C4-2B (cell line): ENCODE data around the gene ITGB4.

Experiments used
- H3K27ac ChIP-seq: fragments of 450-650 bp; 2 replicates; pipeline ENCODE4 v1.5.1; 2017
- ZFX ChIP-seq: fragments of 450-650 bp; IDR thresholded peaks from 2 replicates; pipeline ENCODE4 v1.6.1; 2017
- TF ChIP-seq, protein P1 (sequence below): fragments of 450-650 bp; conservative IDR thresholded peaks from 2 replicates; pipeline ENCODE4 v1.5.1; 2017; ENCODE audit warnings: mild to moderate bottlenecking

ITGB4 gene

DNA sequence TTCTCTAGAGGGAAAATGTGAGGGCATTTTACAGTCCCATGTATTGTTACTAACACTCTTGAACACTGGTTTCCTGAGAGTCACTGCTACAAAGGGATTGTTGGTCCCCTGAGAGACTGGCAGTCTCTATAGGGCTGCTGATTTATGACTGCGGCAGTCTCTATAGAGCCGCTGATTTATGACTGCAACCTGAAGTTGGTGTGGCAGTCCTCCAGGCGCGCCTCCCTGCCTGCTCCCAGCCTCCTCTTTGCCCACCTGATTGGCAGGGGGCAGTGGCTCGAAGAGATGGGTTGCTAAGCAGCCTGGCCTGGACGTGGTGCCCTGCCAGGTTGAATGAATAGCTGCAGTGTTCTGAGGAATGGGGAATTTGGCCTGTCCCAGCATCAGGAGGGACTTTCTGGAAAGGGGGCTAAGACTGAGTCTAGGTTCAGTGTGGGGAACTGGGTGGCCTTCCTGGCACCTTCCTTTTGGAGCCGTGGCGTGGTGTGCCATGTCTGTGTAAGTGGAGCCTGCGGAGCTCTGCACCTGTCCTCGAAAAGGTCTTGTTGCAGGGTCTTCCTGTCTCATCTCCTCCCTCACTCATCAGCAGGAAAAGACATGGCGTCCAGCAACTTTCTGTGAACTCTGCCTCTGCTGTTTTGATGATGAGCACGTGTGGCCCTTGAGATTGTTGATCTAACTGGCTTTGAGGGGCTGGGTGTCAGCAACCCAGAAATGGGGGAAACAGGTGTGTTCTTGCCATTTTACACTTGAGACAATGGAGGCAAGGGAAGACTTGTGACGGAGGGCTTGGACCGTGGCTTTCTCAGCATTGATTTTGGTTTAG lies 29.2 kb upstream of the ITGB4 start:
- TF ChIP-seq, protein P1, sequence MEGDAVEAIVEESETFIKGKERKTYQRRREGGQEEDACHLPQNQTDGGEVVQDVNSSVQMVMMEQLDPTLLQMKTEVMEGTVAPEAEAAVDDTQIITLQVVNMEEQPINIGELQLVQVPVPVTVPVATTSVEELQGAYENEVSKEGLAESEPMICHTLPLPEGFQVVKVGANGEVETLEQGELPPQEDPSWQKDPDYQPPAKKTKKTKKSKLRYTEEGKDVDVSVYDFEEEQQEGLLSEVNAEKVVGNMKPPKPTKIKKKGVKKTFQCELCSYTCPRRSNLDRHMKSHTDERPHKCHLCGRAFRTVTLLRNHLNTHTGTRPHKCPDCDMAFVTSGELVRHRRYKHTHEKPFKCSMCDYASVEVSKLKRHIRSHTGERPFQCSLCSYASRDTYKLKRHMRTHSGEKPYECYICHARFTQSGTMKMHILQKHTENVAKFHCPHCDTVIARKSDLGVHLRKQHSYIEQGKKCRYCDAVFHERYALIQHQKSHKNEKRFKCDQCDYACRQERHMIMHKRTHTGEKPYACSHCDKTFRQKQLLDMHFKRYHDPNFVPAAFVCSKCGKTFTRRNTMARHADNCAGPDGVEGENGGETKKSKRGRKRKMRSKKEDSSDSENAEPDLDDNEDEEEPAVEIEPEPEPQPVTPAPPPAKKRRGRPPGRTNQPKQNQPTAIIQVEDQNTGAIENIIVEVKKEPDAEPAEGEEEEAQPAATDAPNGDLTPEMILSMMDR, result no peak
- H3K27ac ChIP-seq, result no peak overlapping the region; the same call in 1 of the 2 replicates

DNA sequence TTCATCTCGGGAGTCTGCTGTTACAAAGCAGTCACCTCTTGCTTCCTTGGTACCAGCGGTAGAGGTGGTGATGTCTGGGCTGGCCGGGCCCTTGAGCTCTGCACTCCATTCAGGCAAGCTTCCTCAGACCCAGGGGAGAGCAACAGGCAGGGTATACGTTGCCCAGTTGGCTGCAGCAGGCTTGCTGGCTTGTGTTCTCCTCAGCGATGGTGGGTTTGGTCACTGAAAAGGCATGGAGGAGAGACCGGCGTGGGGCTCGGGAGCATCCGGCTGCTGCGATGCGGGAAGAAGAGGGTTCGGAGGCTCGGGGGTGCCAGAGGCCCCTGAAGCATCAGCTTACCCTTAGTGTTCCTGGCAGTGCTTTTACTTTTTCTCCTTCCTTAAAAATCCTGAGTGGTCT lies 28.3 kb upstream of the ITGB4 start:
- peak overlapping the region; percentile 49 for H3K27ac ChIP-seq
- no peak for TF ChIP-seq ZFX
- TF ChIP-seq, protein P1, result no peak

DNA sequence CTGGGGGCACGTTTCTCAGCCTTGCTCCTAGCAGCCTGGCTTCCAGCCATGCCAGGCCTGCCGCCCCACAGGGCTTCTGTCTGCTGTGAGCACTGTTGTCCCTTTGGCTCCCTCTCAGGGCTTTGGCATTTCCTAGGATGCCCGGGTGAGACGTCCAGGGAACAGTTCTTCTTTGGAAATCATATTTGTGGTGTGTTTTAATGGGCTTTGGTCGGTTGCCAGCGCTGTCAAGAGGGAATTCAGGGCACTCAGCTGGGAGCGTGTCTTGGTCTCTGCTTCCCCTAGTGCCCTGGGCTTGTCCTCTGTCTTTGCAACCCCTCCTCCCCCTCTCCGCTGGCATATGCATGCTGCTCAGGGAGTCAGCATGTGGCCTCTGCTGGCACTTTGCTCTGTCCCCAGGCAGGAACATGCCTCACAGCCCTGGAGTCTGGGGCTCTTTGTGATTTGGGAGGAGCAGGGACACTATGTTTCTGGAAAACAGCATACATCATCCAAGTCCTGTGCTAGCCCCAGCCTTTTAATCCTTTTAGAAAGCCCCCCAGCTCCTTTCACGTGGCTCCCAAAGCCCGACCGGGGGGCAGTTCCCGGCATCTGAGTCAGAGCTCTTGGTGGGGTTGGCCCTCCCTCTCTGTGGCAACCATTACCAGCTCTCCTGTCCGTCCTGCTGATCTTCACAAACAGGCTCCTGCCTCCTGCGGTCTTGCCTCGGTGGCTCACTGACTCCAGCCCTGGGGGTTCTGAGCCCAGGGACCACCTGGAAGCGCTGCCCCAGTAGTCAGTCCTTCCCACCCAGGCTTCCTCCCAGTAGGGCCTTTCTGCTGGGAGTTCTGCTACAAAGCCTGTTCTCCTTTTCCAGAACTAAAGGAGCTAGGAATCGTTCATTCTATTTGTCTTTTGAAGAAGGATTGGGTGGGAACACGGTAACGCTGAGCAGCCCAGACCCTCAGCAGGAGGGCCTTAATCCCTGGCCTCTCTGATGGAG lies 27.5 kb upstream of the ITGB4 start:
- TF ChIP-seq, protein P1, result no peak
- TF ChIP-seq ZFX, result no peak
- peak overlapping the region; percentile 49 for H3K27ac ChIP-seq

DNA sequence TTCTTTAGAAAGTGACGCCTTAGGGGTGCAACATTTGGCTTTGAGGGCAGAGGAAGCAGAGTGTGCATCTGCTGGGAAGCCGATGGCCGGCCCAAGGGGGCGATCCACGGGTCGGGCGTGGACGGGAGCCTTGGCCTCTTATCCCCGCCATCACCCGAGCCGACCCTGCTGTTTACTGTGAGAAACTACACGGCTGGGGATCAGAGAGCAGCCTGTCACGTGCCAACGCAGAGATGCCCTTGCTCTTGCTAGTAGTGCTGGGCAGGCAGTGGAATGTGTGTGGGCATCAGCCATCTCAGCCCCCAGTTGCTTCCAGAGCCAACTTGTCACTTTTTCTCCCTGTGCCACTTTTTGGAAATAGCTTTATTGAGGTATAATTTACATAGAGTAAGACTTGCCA lies 26.7 kb upstream of the ITGB4 start:
- TF ChIP-seq, protein P1, result no peak
- TF ChIP-seq ZFX, result no peak
- no peak overlapping the region for H3K27ac ChIP-seq

DNA sequence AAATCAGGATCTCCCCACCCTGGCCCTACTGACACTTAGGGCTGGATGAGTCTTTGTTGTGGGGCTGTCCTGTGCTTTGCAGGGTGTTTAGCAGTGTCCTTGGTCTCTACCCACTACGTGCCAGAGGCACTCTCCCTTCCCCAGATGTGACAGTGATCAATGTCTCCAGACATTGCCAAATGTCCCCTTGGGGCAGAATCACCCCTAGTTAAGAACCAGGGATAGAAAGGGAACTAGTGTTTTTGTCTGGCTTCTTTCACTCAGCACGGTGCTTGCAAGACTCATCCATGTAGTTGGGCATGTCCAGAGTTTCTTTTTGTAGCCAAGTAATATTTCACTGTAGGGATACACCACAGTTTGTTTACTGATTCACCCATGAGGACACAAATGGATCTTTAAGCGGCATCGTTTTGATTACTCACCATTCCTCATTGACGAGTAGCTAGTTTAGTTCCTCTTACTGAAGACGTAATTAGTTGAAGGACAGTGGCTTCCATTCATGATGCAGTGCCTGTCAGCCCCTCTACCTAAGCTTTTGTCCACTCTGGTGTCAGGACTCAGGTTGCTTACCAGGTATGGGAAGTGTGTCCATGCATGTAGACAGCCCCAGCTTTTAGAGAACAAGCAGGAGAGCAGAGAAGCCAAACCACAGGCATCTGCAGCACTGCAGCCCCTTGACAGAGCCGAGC lies 26.0 kb upstream of the ITGB4 start:
- H3K27ac ChIP-seq, result no peak overlapping the region
- no peak for TF ChIP-seq ZFX
- TF ChIP-seq, protein P1, result no peak

DNA sequence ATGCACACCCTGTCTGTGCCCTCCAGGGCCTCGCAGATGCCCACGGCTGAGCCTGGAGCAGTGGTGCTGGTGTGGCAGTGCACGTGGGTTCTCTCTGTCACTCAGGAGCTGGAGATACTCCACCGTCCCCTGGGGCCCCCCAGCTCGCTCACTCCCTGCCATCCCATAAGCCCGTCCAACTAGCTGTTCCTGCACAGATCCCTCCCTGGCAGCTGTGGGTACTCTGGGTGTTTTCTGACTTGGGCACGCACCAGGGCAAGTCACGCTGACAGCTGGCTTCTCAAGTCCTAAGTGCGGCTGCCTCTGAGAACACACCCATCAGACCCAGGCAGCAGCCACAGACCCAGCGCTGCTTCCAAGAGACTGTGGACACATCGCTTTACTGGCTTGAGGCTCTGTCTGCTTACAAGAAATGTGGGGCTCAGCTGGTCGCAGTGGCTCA lies 25.4 kb upstream of the ITGB4 start:
- TF ChIP-seq ZFX, result no peak
- H3K27ac ChIP-seq, result peak overlapping the region; percentile 74

DNA sequence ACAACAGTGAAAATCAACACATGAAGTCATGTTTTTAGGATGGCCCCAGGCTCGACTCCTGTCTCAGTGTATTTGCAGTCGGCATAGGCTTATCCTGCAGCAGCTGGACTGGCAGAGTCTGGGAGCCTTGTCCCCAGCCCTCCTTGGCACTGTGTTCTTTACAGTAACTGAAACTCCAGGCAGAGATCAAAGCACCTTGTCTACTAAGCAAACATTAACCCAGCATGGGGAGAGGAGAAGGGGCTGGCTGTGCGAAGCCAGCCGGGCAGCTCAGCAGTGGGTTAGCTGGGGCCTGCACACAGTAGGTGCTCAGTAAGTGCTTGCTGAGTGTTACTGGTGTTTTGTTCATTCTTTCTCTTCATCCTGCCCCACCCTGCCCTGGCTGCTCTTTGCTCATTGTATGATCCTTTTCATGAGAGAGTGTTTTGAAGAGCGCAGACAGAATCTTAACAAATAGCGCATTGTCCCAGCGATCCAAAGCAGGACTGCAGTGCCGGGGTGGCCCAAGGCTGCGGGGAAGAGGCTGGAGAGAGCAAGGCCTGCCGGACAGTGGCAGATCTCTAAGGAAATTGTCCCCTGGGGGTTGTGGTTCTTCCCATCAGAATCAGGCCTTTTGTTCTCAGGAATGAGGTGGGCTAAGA lies 23.5 kb upstream of the ITGB4 start:
- peak overlapping the region; percentile 74 for H3K27ac ChIP-seq
- no peak for TF ChIP-seq ZFX
- TF ChIP-seq, protein P1, result no peak
